ENCODE measurements around the gene CHP2. TPM values are rescaled to one million over a fixed set of nuclear protein-coding genes. Genes with fewer than 3 reads are reported as not detected.

The CHP2 gene
- total and polyA plus RNA-seq, 2 donors (not counting 3 experiments of a cell fraction or from before 2014, with no cell fraction given) = not detected

DNA sequence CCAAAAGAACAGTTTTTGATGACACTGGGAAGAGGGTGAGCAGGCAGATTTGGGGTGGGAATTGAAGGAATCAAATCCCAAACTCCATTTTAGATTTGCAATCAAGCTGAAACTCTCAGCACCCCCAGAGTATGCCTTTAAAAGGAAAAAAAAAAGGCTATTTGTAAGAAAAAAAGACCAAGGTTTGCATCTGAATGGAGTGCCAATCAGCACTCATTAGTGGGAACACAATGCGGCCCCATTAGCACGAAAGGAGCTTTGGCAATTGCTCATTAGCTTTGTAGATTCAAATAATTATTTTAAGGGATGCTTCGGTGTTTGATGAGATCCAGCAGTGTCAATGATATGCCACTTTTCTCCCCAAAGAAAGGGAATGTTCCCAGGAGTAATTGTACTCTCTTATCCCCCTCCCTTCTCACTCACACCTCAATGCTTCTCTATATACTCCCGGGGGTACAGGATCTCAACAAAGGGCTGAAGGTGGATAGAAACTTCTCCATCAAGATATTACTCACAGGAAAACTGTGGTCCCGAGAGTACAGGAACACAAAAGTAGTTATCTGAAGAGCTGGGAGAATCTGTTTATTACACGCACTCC lies 32.2 kb downstream of the CHP2 start:
- no peak for TF ChIP-seq MYC (IDR thresholded peaks at IDR 0.05; ENCODE audit: low read depth, low read length)
- TF ChIP-seq FOS (IDR thresholded peaks at IDR 0.05; ENCODE audit: borderline replicate concordance, insufficient read depth, low read length) = no peak
- no peak for TF ChIP-seq GATA2 (IDR thresholded peaks at IDR 0.05; ENCODE audit: insufficient read depth, insufficient read length, low read depth, low read length)
- no peak for TF ChIP-seq POLR2A (IDR thresholded peaks at IDR 0.05; ENCODE audit: low read depth, low read length)
- TF ChIP-seq POLR2AphosphoS5 (IDR thresholded peaks at IDR 0.05; ENCODE audit: insufficient read depth, low read depth, low read length) = no peak
- TF ChIP-seq EZH2 (IDR thresholded peaks at IDR 0.05; ENCODE audit: borderline replicate concordance, low read depth, low read length, severe bottlenecking) = no peak
- TF ChIP-seq, protein P1, sequence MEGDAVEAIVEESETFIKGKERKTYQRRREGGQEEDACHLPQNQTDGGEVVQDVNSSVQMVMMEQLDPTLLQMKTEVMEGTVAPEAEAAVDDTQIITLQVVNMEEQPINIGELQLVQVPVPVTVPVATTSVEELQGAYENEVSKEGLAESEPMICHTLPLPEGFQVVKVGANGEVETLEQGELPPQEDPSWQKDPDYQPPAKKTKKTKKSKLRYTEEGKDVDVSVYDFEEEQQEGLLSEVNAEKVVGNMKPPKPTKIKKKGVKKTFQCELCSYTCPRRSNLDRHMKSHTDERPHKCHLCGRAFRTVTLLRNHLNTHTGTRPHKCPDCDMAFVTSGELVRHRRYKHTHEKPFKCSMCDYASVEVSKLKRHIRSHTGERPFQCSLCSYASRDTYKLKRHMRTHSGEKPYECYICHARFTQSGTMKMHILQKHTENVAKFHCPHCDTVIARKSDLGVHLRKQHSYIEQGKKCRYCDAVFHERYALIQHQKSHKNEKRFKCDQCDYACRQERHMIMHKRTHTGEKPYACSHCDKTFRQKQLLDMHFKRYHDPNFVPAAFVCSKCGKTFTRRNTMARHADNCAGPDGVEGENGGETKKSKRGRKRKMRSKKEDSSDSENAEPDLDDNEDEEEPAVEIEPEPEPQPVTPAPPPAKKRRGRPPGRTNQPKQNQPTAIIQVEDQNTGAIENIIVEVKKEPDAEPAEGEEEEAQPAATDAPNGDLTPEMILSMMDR (IDR thresholded peaks at IDR 0.05; ENCODE audit: extremely low read depth in 1 of 2, insufficient read depth in 1 of 2, low read depth in 1 of 2, low read length in 2 of 2) = no peak
- TF ChIP-seq, protein P2, sequence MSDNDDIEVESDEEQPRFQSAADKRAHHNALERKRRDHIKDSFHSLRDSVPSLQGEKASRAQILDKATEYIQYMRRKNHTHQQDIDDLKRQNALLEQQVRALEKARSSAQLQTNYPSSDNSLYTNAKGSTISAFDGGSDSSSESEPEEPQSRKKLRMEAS (IDR thresholded peaks at IDR 0.05; ENCODE audit: insufficient read depth, insufficient read length) = no peak
- TF ChIP-seq JUN (IDR thresholded peaks at IDR 0.05; ENCODE audit: borderline replicate concordance, insufficient read depth, insufficient read length, low read depth) = no peak
- FAIRE-seq = no peak
- H2AFZ ChIP-seq (ENCODE audit: low read depth, low read length) = no peak overlapping the region
- dilution Hi-C loops (cut with MboI; ENCODE audit: extremely low pct_ligation_motif_present, low sequenced_read_pairs) = no loop called here
- no peaks in the 10 kb centered on the region for H3K9me3 ChIP-seq (replicated peaks; ENCODE audit: control insufficient read depth, insufficient read depth, low read length)
- ChIA-PET CTCF (no interaction called here), POLR2A (no interaction called here)
- BruUV-seq (replicated peaks) = no TSS peak
- H3K36me3 ChIP-seq (ENCODE audit: control insufficient read depth in 2 of 2, extremely low read depth in 1 of 2, insufficient read depth in 2 of 2, low read length in 2 of 2) = no peaks in the 10 kb centered on the region
- H3K4me2 ChIP-seq (ENCODE audit: insufficient read depth, low read length) = no peak overlapping the region
- no peak for DNase-seq (ENCODE audit: low read depth, low spot score)
- H4K20me1 ChIP-seq (replicated peaks; ENCODE audit: control insufficient read depth, extremely low read depth, insufficient read depth, low read length) = no peaks in the 10 kb centered on the region
- H3K79me2 ChIP-seq (ENCODE audit: control insufficient read depth, insufficient read depth, low read length) = no peaks in the 10 kb centered on the region
- H3K27ac ChIP-seq (ENCODE audit: insufficient read depth, low read depth, low read length) = no peak overlapping the region
- no peak overlapping the region for H3K4me3 ChIP-seq (replicated peaks in 1 of 3; ENCODE audit: insufficient read depth in 1 of 3, low read depth in 1 of 3, low read length in 3 of 3)
- H3K4me1 ChIP-seq (ENCODE audit: control insufficient read depth, extremely low read depth, insufficient read depth, low read length) = no peaks in the 10 kb centered on the region
- intact Hi-C loops (cut with micrococcal nuclease) = no loop called here
- no peaks in the 10 kb centered on the region for H3K9me1 ChIP-seq (replicated peaks; ENCODE audit: control insufficient read depth, extremely low read depth, insufficient read depth, low read length)
- H3K9ac ChIP-seq (replicated peaks; ENCODE audit: extremely low read depth, insufficient read depth, low read length) = no peak overlapping the region
- no peaks in the 10 kb centered on the region for H3K27me3 ChIP-seq (ENCODE audit: control insufficient read depth in 2 of 2, insufficient read depth in 2 of 2, low read length in 2 of 2)

Data from endothelial cell of umbilical vein (primary cell).